ENCODE data around the gene ATP9B.

GRCh38 chr18:79294235-79294634 is 225.0 kb downstream of the ATP9B start:
- no peak for TF ChIP-seq CTCF (IDR thresholded peaks at IDR 0.05)
- TF ChIP-seq SIN3A (IDR thresholded peaks at IDR 0.05; ENCODE audit: borderline replicate concordance, insufficient read depth, low read depth, low read length): no peak
- TF ChIP-seq POLR2AphosphoS5 (IDR thresholded peaks at IDR 0.05; ENCODE audit: low read depth, low read length): no peak
- no peak for TF ChIP-seq TCF7L2 (IDR thresholded peaks at IDR 0.05; ENCODE audit: low read depth, low read length)

Measured in Panc1 (cell line).